Thoracic aorta (tissue), 2 donors: Measurements from ENCODE around the gene RTCB. TPM values are rescaled to one million over a fixed set of nuclear protein-coding genes. Genes with fewer than 3 reads are reported as not detected.

ENCODE experiments used
- ATAC-seq: fragments of 150-250 bp; one replicate; pipeline ENCODE4 v1.8.0; 2017; ENCODE audit warnings: low read depth; ENCODE audit not compliant: insufficient number of reproducible peaks, low FRiP score
- DNase-seq: peaks from one replicate; pipeline ENCODE4 v3.0.0-alpha.2; 2020; ENCODE audit warnings: low spot score
- H3K27ac ChIP-seq, 2 donors: fragments of 200-600 bp; sonication (generic); 1 replicate in 1 of 2; 2 replicates in 1 of 2; pipeline ENCODE4 v1.5.1; 2016; ENCODE audit warnings: mild to moderate bottlenecking in 2 of 2, moderate library complexity in 2 of 2
- H3K27me3 ChIP-seq: fragments of 200-600 bp; sonication (generic); replicated peaks from 2 replicates; pipeline ENCODE4 v1.6.0; 2016; ENCODE audit warnings: mild to moderate bottlenecking; ENCODE audit not compliant: insufficient read depth
- H3K36me3 ChIP-seq: fragments of 200-600 bp; sonication (generic); one replicate; pipeline ENCODE4 v1.5.1; 2016
- H3K4me1 ChIP-seq, 2 donors: fragments of 200-600 bp; sonication (generic); 1 replicate in 1 of 2; 2 replicates in 1 of 2; pipeline versions ENCODE4 v1.5.1 to v1.6.0; 2016; ENCODE audit warnings: low read depth in 2 of 2, mild to moderate bottlenecking in 1 of 2; ENCODE audit not compliant: control insufficient read depth in 1 of 2
- H3K4me3 ChIP-seq: fragments of 200-600 bp; sonication (generic); 2 replicates; pipeline ENCODE4 v1.5.1; 2016; ENCODE audit warnings: mild to moderate bottlenecking
- H3K9me3 ChIP-seq: fragments of 200-600 bp; sonication (generic); 2 replicates; pipeline ENCODE4 v1.5.1; 2016
- total RNA-seq, 2 donors: library from RNA; depleted of rRNA; stranded (reverse); fragments of >200 nt; gene quantifications; one replicate each; pipeline versions ENCODE4 v1.1.0 to v1.2.3, GENCODE V29; 2016
- TF ChIP-seq, protein P1 (sequence below): fragments of 200-600 bp; sonication (generic); IDR thresholded peaks from one replicate; pipeline ENCODE4 v1.5.1; 2019; ENCODE audit warnings: antibody characterized with exemption

Gene RTCB
- total RNA-seq = 10 to 100 TPM; 55.4 to 99.5 TPM

- Histone ChIP-seq H3K4me1 (peaks cover 15% of the 10 kb centered on the region in 2 donors), H3K27me3 (no peaks in the 10 kb centered on the region), H3K4me3 (peak within 1 kb of the TSS; percentile 83), H3K27ac (peak within 1 kb of the TSS; percentile 29 to 51), H3K36me3 (no peaks in the 10 kb centered on the region), H3K9me3 (no peaks in the 10 kb centered on the region)
- peak; percentile 49 for ATAC-seq
- TF ChIP-seq, protein P1, sequence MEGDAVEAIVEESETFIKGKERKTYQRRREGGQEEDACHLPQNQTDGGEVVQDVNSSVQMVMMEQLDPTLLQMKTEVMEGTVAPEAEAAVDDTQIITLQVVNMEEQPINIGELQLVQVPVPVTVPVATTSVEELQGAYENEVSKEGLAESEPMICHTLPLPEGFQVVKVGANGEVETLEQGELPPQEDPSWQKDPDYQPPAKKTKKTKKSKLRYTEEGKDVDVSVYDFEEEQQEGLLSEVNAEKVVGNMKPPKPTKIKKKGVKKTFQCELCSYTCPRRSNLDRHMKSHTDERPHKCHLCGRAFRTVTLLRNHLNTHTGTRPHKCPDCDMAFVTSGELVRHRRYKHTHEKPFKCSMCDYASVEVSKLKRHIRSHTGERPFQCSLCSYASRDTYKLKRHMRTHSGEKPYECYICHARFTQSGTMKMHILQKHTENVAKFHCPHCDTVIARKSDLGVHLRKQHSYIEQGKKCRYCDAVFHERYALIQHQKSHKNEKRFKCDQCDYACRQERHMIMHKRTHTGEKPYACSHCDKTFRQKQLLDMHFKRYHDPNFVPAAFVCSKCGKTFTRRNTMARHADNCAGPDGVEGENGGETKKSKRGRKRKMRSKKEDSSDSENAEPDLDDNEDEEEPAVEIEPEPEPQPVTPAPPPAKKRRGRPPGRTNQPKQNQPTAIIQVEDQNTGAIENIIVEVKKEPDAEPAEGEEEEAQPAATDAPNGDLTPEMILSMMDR = no peak
- peak; percentile 63 for DNase-seq
These were observed at the start of gene RTCB for GRCh38 chr22:32411829-32412592. Gene RTCB, minus strand, starts transcription at chr22:32412247. Its CDS starts 91 bp downstream, at chr22:32412156.

GRCh38 chr22:32457031-32457430 is 45.0 kb upstream of the RTCB start:
- ATAC-seq = no peak

DNA sequence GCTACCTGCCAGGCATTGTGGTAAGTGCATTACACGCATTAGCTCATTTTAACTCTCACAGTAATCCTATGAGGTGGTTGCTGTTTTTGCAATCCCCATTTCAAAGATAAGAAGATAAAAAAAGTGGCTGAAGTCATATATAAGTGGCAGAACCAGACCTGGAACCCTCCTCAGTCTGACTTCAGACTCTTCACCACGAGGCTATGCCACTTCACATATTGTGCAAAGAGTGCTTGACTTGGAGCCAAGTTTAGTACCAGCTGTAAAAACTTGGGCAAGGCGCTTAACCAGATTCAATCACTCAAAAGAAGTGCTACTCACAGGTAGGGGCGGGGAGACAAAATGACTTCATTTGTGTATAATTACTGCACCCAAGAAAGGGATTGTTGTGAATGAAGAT is 36.9 kb upstream of the RTCB start:
- Histone ChIP-seq H3K4me1 (no peaks in the 10 kb centered on the region), H3K36me3 (no peaks in the 10 kb centered on the region), H3K9me3 (no peaks in the 10 kb centered on the region), H3K4me3 (no peak overlapping the region), H3K27me3 (no peaks in the 10 kb centered on the region), H3K27ac (no peak overlapping the region)
- TF ChIP-seq, protein P1 = no peak
- ATAC-seq (no peak), DNase-seq (no peak)

More at GRCh38 chr22:32457031-32457430, 45.0 kb upstream of the RTCB start:
- no peak overlapping the region for H3K27ac ChIP-seq
- no peak overlapping the region for H3K4me3 ChIP-seq
- TF ChIP-seq, protein P1 = no peak
- no peaks in the 10 kb centered on the region for H3K4me1 ChIP-seq
- H3K36me3 ChIP-seq = no peaks in the 10 kb centered on the region
- no peak for DNase-seq
- no peaks in the 10 kb centered on the region for H3K27me3 ChIP-seq
- H3K9me3 ChIP-seq = no peaks in the 10 kb centered on the region

DNA sequence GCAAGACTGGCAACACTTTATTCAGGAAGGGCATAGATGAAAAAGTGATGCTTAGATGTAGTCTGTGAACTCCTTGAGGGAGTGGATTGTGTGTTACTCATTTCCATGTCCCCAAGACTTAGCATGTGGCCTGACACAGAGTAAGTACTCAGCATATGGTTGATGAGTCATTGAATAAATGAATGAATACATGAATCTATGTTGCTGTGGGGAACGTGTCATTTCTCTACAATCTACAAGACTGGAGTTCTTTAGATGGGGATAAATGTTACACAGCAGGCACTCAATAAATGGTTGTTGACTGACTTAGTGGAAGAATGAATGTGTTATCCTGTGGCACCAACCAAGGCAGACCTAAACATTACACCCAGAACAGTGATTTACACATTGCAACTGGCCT is 34.3 kb upstream of the RTCB start:
- Histone ChIP-seq H3K4me3 (no peak overlapping the region), H3K9me3 (no peaks in the 10 kb centered on the region), H3K4me1 (no peaks in the 10 kb centered on the region), H3K27ac (no peak overlapping the region), H3K27me3 (no peaks in the 10 kb centered on the region), H3K36me3 (no peaks in the 10 kb centered on the region)
- TF ChIP-seq, protein P1 = no peak
- ATAC-seq (no peak), DNase-seq (no peak)

DNA sequence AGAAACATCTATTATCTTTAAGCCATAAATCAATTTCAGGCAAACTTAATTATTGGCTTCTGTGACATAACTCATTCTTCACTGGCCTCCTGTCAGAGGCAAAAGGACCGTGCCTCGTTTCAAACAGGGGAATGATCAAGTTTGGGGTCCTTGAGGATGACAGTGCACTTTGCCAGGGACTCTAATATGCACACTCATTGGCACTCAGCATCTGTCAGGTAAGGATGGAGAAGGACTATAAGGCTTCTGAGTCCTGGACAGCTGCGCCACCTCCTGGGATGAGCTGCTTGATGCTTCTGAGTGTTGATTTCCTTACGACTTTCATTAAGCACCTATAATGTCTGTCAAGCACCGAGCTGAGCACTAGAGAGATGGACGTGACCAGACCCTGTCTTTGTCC is 32.0 kb upstream of the RTCB start:
- Histone ChIP-seq H3K27me3 (no peaks in the 10 kb centered on the region), H3K4me3 (no peak overlapping the region), H3K36me3 (no peaks in the 10 kb centered on the region), H3K9me3 (no peaks in the 10 kb centered on the region), H3K4me1 (no peaks in the 10 kb centered on the region), H3K27ac (no peak overlapping the region)
- no peak for ATAC-seq
- DNase-seq = no peak
- TF ChIP-seq, protein P1 = no peak
